ENCODE measurements around the gene MAP3K14.
A peak's percentile ranks its signal among the peaks of the same experiment; 100 is the strongest.

DNA sequence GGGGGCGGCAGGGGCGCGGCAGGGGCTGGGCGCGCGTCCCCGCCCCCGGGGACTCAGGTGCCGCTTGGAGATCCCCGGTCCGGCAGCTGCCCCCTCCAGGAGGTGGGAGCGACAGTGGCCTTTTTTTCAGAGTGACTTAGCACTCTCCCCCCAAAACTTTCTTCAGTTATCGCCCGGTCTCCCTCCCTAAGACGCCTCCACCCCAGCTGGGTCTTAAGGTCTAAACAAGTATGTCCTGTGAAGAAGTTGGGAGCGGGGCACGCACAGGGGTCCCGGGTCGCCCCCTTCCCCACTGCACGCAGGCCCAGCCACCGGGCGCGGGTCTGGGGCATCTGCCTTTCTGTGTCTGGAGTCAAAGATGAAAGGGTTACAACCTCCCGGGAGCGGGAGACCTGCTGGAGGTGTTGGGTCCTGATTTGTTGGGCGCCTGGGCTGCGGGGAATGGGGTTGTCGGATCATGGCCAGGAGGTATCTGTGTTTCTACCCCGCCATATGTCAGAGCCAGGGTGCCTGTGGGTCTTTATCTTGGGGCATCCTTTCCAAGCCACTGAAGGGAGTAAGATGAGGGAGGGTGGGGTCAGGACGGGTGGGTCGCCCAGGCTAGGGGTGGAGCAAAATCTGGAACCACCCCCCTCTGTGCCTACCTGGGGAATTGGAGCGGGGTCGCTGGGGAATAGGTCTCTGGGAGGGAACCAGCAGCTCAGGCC lies 94.4 kb downstream of the MAP3K14 start:
- TF ChIP-seq, protein P1, sequence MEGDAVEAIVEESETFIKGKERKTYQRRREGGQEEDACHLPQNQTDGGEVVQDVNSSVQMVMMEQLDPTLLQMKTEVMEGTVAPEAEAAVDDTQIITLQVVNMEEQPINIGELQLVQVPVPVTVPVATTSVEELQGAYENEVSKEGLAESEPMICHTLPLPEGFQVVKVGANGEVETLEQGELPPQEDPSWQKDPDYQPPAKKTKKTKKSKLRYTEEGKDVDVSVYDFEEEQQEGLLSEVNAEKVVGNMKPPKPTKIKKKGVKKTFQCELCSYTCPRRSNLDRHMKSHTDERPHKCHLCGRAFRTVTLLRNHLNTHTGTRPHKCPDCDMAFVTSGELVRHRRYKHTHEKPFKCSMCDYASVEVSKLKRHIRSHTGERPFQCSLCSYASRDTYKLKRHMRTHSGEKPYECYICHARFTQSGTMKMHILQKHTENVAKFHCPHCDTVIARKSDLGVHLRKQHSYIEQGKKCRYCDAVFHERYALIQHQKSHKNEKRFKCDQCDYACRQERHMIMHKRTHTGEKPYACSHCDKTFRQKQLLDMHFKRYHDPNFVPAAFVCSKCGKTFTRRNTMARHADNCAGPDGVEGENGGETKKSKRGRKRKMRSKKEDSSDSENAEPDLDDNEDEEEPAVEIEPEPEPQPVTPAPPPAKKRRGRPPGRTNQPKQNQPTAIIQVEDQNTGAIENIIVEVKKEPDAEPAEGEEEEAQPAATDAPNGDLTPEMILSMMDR (conservative IDR thresholded peaks at IDR 0.05 in 1 of 2, IDR thresholded peaks at IDR 0.05 in 1 of 2; ENCODE audit: low read depth in 1 of 2, low read length in 2 of 2), result no peak
- peak; percentile 42 for TF ChIP-seq EZH2 (IDR thresholded peaks at IDR 0.05; ENCODE audit: low read length, missing control alignments)
